HL-60 (cell line): ENCODE results near the gene DOK6.

Experiments
- DNase-seq, 2 experiments: peaks; one replicate each; pipeline ENCODE4 v3.0.0-alpha.2; 2010 to 2020; ENCODE audit warnings: low read depth in 1 of 2, low spot score in 1 of 2
- H3K27ac ChIP-seq: fragments of 250-450 bp; sonication (Bioruptor Pico); replicated peaks from 2 replicates; pipeline ENCODE4 v1.5.1; 2020; ENCODE audit warnings: mild to moderate bottlenecking, moderate library complexity
- H3K27me3 ChIP-seq: fragments of 250-450 bp; sonication (Bioruptor Pico); 2 replicates; pipeline ENCODE4 v1.5.1; 2021; ENCODE audit warnings: mild to moderate bottlenecking, moderate library complexity; ENCODE audit not compliant: insufficient read depth, poor library complexity, severe bottlenecking
- H3K4me3 ChIP-seq: replicated peaks from 2 replicates; pipeline ENCODE4 v1.5.1; 2011; ENCODE audit warnings: mild to moderate bottlenecking, control low read depth, low read length; ENCODE audit not compliant: insufficient read depth
- CTCF ChIP-seq: IDR thresholded peaks from one replicate; pipeline ENCODE4 v1.5.1; 2011; ENCODE audit warnings: low read length, control low read depth, inconsistent platforms; ENCODE audit not compliant: insufficient read depth
- GABPA ChIP-seq: IDR thresholded peaks from 2 replicates; pipeline ENCODE4 v1.6.1; 2012; ENCODE audit warnings: low read depth
- POLR2AphosphoS5 ChIP-seq: IDR thresholded peaks from 2 replicates; pipeline ENCODE4 v1.6.1; 2012; ENCODE audit warnings: low read depth
- REST ChIP-seq: IDR thresholded peaks from 2 replicates; pipeline ENCODE4 v1.6.1; 2012; ENCODE audit warnings: low read depth; ENCODE audit not compliant: insufficient replicate concordance
- SPI1 ChIP-seq: IDR thresholded peaks from 2 replicates; pipeline ENCODE4 v1.6.1; 2012; ENCODE audit warnings: low read depth, mild to moderate bottlenecking, borderline replicate concordance

The DOK6 gene

GRCh38 chr18:69754108-69754507 is 353.4 kb downstream of the DOK6 start:
- Histone ChIP-seq H3K27me3 (no peaks in the 10 kb centered on the region), H3K4me3 (no peak overlapping the region), H3K27ac (no peak overlapping the region)
- TF ChIP-seq REST (no peak), SPI1 (no peak), CTCF (no peak), GABPA (no peak), POLR2AphosphoS5 (no peak)
- no peak for DNase-seq

- DNase-seq, result no peak
- no peaks in the 10 kb centered on the region for H3K27me3 ChIP-seq
- no peak overlapping the region for H3K27ac ChIP-seq
- TF ChIP-seq SPI1, result no peak
- TF ChIP-seq REST, result no peak
- TF ChIP-seq CTCF, result no peak
- no peak overlapping the region for H3K4me3 ChIP-seq
Observed at GRCh38 chr18:69755041-69755440, 354.4 kb downstream of the DOK6 start.

GRCh38 chr18:69755856-69756496 is 355.3 kb downstream of the DOK6 start:
- DNase-seq, result no peak
- Histone ChIP-seq H3K27me3 (no peaks in the 10 kb centered on the region), H3K27ac (no peak overlapping the region), H3K4me3 (no peak overlapping the region)
- TF ChIP-seq REST (no peak), GABPA (no peak), CTCF (no peak), SPI1 (no peak), POLR2AphosphoS5 (no peak)
